Measurements from ENCODE around the gene KRTAP10-4.

KRTAP10-4 gene

GRCh38 chr21:44618909-44619308, 45.4 kb downstream of the KRTAP10-4 start:
- no peak for DNase-seq

GRCh38 chr21:44619886-44620285, 46.4 kb downstream of the KRTAP10-4 start:
- no peak for DNase-seq

- DNase-seq = no peak
Measured at GRCh38 chr21:44623575-44623974, 50.0 kb downstream of the KRTAP10-4 start.

Measured in NCI-H446 treated with DMSO at 0.1 percent for 48 hours (cell line).